Epithelial cell of proximal tubule (primary cell): ENCODE data around the gene LSM10. TPM values are rescaled to one million over a fixed set of nuclear protein-coding genes. Genes with fewer than 3 reads are reported as not detected.
A peak's percentile ranks its signal among the peaks of the same experiment; 100 is the strongest.

Experiments
- DNase-seq: peaks from one replicate; pipeline ENCODE4 v3.0.0-alpha.2; 2011; ENCODE audit warnings: low read depth
- H3K4me3 ChIP-seq: 2 replicates; pipeline ENCODE4 v1.5.1; 2011; ENCODE audit warnings: low read depth, mild to moderate bottlenecking, low read length
- total RNA-seq: library from RNA; depleted of rRNA; stranded (reverse); fragments of >200 nt; gene quantifications from 2 replicates; pipeline ENCODE4 v1.2.3, GENCODE V29; 2015
- TF ChIP-seq, protein P1 (sequence below): conservative IDR thresholded peaks from 2 replicates; pipeline ENCODE4 v1.5.1; 2012; ENCODE audit warnings: low read depth, mild to moderate bottlenecking, low read length

The LSM10 gene
- total RNA-seq, 1 donor from 2014 or later = 18.2 TPM

DNA sequence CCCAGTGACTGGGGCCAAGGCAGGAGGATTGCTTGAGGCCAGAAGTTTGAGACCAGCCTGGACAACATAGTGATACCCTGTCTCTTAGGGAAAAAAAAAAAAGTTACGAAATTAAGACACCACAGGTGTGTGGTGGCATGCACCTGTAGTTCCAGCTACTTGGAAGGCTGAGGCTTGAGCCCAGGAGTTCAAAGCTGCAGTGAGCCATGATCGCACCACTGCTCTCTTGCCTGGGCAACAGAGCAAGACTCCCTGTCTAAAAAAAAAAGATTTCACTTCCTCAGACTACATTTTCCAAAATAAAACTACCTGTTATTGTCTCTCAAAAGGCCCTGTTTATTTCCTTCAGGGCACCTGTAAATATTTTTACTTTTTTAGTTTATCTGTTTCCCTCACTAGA, 7.3 kb downstream of the LSM10 start:
- no peak overlapping the region for H3K4me3 ChIP-seq
- TF ChIP-seq, protein P1, sequence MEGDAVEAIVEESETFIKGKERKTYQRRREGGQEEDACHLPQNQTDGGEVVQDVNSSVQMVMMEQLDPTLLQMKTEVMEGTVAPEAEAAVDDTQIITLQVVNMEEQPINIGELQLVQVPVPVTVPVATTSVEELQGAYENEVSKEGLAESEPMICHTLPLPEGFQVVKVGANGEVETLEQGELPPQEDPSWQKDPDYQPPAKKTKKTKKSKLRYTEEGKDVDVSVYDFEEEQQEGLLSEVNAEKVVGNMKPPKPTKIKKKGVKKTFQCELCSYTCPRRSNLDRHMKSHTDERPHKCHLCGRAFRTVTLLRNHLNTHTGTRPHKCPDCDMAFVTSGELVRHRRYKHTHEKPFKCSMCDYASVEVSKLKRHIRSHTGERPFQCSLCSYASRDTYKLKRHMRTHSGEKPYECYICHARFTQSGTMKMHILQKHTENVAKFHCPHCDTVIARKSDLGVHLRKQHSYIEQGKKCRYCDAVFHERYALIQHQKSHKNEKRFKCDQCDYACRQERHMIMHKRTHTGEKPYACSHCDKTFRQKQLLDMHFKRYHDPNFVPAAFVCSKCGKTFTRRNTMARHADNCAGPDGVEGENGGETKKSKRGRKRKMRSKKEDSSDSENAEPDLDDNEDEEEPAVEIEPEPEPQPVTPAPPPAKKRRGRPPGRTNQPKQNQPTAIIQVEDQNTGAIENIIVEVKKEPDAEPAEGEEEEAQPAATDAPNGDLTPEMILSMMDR = no peak
- DNase-seq = no peak

DNA sequence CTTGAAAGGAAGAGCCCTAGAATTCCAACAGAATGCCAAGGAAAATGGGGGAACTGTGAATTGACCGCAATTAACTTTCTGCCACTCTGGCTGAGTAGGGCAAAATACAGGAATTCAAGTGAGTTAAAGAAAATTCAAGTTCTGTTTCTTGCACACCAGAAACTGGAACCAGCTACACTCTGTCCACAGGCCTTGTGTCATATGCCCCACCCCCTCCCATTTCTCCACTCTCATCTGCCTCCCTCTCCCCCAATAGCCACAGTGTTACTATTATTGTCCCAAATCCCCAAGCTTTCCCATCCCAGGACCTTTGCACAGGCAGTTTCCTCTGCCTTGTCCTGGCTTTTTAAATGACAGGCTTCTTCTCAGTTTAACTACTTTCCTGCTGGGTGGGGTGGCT, 7.7 kb downstream of the LSM10 start:
- H3K4me3 ChIP-seq = no peak overlapping the region
- TF ChIP-seq, protein P1 = no peak
- DNase-seq = no peak

DNA sequence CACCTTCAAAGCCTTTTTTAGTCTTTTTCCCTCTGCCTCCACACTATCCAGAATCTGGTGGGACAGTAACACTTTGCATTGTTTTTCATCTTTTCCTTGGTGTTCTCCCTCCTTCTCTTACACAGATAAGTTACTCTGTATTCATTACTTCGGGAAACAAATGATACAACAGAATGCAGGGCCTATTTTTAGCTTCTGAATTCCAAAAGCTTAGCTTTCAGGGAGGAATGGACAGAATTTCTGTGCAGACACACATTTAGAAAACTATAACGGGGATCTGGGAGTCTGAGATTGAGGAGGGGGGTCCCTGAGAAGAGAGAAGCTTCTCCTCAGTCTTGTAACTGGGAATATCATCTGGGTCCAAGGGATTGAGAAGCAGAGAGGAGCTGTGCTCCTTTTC, 8.4 kb downstream of the LSM10 start:
- no peak for DNase-seq
- TF ChIP-seq, protein P1 = no peak
- no peak overlapping the region for H3K4me3 ChIP-seq

DNA sequence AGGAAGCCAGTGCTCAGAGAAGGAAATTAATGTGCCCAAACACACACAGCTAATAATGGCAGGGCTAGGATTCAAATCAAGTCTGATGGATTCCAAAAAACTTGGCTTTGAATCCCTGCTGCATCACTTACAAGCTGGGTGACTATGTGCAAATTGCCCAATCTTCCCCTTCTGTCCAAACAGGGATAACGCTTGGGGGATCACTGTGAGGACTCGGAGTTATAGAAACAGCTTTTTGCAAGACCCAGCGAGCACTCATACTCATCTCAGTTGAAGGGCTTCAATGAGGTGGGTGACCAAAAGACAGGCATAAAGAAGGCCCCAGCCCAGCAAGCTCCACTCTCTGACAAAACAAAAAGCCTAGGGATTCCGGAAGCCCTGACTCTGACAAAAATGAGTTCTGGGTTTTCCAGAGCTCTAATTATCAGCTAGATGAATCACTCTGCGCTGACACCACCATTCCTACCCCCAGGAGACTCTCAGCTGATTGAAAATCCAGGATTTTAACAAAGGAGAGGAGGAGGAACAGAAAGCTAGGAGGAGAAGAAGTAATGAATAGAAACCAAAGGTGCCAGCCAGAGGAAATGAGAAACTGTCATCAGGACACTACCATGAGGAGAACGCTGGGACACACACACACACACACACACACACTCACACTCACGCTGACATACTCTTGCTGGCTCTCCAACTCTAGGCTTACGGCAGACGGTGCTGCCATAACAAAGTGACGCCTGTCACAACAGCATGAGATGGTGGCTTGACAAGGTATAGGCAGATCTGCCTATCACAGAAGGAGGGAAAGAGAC, 10.4 kb downstream of the LSM10 start:
- peak; percentile 58 for DNase-seq
- TF ChIP-seq, protein P1 = no peak
- H3K4me3 ChIP-seq = peak overlapping the region; percentile 8

DNA sequence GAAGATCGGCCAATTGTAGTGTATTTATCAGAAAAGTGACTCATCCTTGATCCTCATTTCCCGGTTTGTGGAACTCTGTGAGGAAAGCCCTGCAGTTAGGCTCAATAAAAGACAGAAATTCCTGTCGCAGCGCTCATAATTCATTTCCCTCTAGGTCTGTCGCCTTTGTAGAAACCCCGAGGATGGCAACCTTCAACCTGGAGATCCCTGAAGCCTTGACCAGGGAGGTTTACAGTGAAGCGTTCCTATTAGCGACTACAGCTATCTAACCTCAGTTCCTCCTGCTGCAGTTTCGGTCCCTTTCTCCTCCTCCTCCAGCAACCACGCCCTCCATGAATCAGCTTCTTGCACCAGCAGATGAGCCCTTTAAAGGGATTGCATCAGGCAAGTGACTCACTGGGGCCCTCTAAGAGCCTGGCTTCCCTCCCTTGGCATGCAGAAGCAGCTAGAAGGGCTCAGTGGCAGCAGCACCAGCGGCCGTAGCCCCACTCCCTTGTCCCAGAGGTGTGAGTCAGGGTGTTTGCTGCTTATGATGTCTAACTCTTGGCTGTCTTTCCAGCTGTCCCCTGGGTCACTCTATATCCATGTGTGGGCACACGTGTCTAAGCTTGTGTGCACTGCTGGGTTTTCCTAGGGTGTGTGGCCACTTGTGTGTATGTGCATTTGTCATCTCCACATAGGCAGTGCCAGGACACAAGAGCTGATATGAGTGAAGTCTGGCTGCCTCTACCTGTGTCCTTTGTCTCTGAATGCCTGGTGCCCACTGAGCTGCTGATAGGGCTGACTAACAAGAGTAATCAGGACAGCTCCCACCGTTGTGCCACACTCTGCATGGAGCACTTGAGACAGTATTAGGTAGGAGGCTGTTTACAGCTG, 11.2 kb downstream of the LSM10 start:
- TF ChIP-seq, protein P1 = no peak
- peak; percentile 98 for DNase-seq
- H3K4me3 ChIP-seq = peak overlapping the region; percentile 68

DNA sequence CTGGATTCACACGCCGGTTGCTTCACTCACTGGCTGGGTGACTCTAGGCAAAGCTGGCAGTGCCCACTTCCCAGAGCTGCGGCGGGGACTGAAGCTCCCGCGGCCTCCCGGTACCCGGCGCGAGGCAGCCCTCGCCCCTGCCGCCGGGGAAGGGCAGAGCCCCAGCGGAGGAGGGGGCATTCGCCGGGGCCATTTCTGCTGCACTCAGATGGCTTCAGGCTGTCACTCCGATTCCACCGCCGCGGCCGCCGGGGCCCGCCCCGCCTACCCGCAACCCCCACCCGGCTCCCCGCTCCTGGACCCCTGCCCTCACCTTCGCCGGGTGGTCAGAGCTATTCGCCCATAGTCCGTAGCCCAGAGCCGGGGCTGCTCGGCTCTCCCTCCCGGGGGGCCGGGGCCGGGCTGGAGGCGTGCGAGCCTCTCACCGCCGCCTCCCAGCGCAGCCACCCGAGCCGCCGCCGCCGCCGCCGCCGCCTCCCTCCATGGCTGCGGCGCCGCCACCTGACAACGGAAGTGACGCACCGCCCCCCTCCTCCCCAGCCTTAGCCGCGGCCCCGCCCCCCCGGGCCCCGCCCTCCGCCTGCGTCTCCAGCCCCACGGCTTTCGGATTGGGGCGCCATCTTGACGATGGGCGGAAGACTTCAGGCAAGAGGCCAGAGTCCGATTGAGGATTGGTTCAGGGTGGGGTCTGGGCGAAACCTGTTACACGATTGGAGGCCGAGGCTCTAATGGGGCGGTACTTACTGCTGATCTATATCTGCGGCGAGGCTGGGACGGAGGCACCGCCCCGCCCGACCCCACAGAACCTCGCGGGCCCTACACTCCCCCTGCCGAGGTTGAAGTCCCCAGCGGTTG, 12.1 kb downstream of the LSM10 start, which contains the start of gene STK40:
Gene STK40 (minus strand): TSS at position 515 of the 855 bp plus-strand sequence. CDS start 24,592 bp downstream, outside the sequence.
- TF ChIP-seq, protein P1 = no peak
- peak; percentile 89 for DNase-seq
- H3K4me3 ChIP-seq = peak within 1 kb of the TSS; percentile 84
